ENCODE results near the gene LRIG1.

Gene LRIG1

GRCh38 chr3:66399529-66400232, 101.1 kb downstream of the LRIG1 start:
- DNase-seq: no peak

GRCh38 chr3:66398228-66399025, 102.4 kb downstream of the LRIG1 start:
- no peak for DNase-seq

GRCh38 chr3:66397745-66398144, 103.1 kb downstream of the LRIG1 start:
- no peak for DNase-seq

- no peak for DNase-seq
Observed at GRCh38 chr3:66396888-66397287, 103.9 kb downstream of the LRIG1 start.

- DNase-seq: no peak
Observed at GRCh38 chr3:66396161-66396760, 104.6 kb downstream of the LRIG1 start.

GRCh38 chr3:66395635-66396034, 105.2 kb downstream of the LRIG1 start:
- DNase-seq: no peak

GRCh38 chr3:66394753-66395249, 106.0 kb downstream of the LRIG1 start:
- no peak for DNase-seq

- no peak for DNase-seq
Observed at GRCh38 chr3:66394019-66394752, 106.6 kb downstream of the LRIG1 start.

GRCh38 chr3:66393333-66394005, 107.4 kb downstream of the LRIG1 start:
- DNase-seq: no peak

GRCh38 chr3:66392966-66393332, 107.9 kb downstream of the LRIG1 start:
- no peak for DNase-seq

GRCh38 chr3:66392512-66392911, 108.3 kb downstream of the LRIG1 start:
- no peak for DNase-seq

- no peak for DNase-seq
Observed at GRCh38 chr3:66390013-66390412, 110.8 kb downstream of the LRIG1 start.

- DNase-seq: no peak
Observed at GRCh38 chr3:66386925-66387650, 113.7 kb downstream of the LRIG1 start.

GRCh38 chr3:66386011-66386924, 114.6 kb downstream of the LRIG1 start:
- no peak for DNase-seq

- no peak for DNase-seq
Observed at GRCh38 chr3:66385066-66385465, 115.8 kb downstream of the LRIG1 start.

- no peak for DNase-seq
Observed at GRCh38 chr3:66383998-66384745, 116.7 kb downstream of the LRIG1 start.

GRCh38 chr3:66383023-66383422, 117.8 kb downstream of the LRIG1 start:
- no peak for DNase-seq

- no peak for DNase-seq
Observed at GRCh38 chr3:66382142-66382541, 118.7 kb downstream of the LRIG1 start.

- DNase-seq: no peak
Observed at GRCh38 chr3:66381626-66382025, 119.2 kb downstream of the LRIG1 start.

All from NCI-H2029 treated with DMSO at 0.1 percent for 48 hours (cell line).